GM19025 (cell line): Measurements from ENCODE around the gene BTBD18.

Source experiments
- ATAC-seq: cut with Tn5 transposase; IDR thresholded peaks from one replicate; pipeline ENCODE4 v1.9.1; 2021; ENCODE audit warnings: mild to moderate bottlenecking, low read depth, moderate library complexity; ENCODE audit not compliant: unreplicated experiment

The BTBD18 gene

GRCh38 chr11:57751676-57752253 lies at the start of gene BTBD18:
TSS of gene BTBD18 (minus strand) at chr11:57751819. CDS start at chr11:57751188, 631 bp downstream.
- ATAC-seq = no peak

- ATAC-seq = no peak
These were observed 49.5 kb upstream of the BTBD18 start for GRCh38 chr11:57801183-57801485.

- ATAC-seq = peak; percentile 80
These were observed 49.0 kb upstream of the BTBD18 start for GRCh38 chr11:57800444-57801182.

GRCh38 chr11:57798905-57799559 lies 47.4 kb upstream of the BTBD18 start:
- ATAC-seq = no peak

- no peak for ATAC-seq
These were observed 41.9 kb upstream of the BTBD18 start for GRCh38 chr11:57793351-57794115.

GRCh38 chr11:57792870-57793269 lies 41.3 kb upstream of the BTBD18 start:
- no peak for ATAC-seq

- peak; percentile 54 for ATAC-seq
These were observed 40.5 kb upstream of the BTBD18 start for GRCh38 chr11:57792060-57792541.

- ATAC-seq = no peak
These were observed 39.9 kb upstream of the BTBD18 start for GRCh38 chr11:57791321-57792059.

GRCh38 chr11:57788703-57789088 lies 37.1 kb upstream of the BTBD18 start:
- ATAC-seq = no peak

- peak; percentile 40 for ATAC-seq
These were observed 36.5 kb upstream of the BTBD18 start for GRCh38 chr11:57787920-57788702.

GRCh38 chr11:57787006-57787604 lies 35.5 kb upstream of the BTBD18 start:
- no peak for ATAC-seq

- ATAC-seq = no peak
These were observed 34.8 kb upstream of the BTBD18 start for GRCh38 chr11:57786436-57786835.

- ATAC-seq = no peak
These were observed 33.5 kb upstream of the BTBD18 start for GRCh38 chr11:57785072-57785471.

- no peak for ATAC-seq
These were observed 29.9 kb upstream of the BTBD18 start for GRCh38 chr11:57781529-57781943.

- no peak for ATAC-seq
These were observed 27.7 kb upstream of the BTBD18 start for GRCh38 chr11:57779276-57779675.

- ATAC-seq = no peak
These were observed 26.9 kb upstream of the BTBD18 start for GRCh38 chr11:57778318-57779037.

GRCh38 chr11:57777969-57778317 lies 26.3 kb upstream of the BTBD18 start:
- no peak for ATAC-seq

- ATAC-seq = no peak
These were observed 25.1 kb upstream of the BTBD18 start for GRCh38 chr11:57776577-57777210.
